ENCODE results near the gene SEC23A.
"Not testable (repeated sequence)": the region's sequence is repeated elsewhere in the genome, so short reads cannot be mapped to it uniquely, and the experiment has no call there.

Gene SEC23A

DNA sequence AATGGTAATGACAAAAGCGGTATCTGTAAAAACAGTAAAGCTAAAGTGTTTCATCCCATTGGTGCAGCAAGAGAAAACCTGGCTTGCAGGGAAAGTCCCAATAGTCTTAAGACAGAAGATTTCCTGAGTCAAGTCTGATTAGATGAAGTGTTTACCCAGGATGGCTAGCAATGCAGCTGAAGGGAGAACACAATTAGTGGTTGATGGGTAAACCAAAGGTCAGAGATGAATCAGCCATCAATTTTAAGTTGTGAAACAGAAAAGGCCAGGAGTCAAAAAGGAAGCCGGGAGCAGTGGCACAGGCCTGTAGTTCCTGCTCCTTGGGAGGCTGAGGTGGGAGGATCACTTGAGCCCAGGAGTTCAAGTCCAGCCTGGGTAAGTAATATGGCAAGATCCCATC lies 52.6 kb downstream of the SEC23A start:
- no peaks in the 10 kb centered on the region for H3K9me3 ChIP-seq (ENCODE audit: control insufficient read depth, insufficient read depth, low read depth, low read length)
- no peaks in the 10 kb centered on the region for H3K4me1 ChIP-seq (ENCODE audit: control insufficient read depth, insufficient read depth, low read length)
- no peak overlapping the region for H3K27ac ChIP-seq (ENCODE audit: extremely low read depth, low read depth, low read length)
- no peak overlapping the region for H3K4me3 ChIP-seq (ENCODE audit: low read depth, low read length)
- POLR2A ChIA-PET: no interaction called here
- peaks cover 58 to 84% of the 10 kb centered on the region in 2 experiments for H3K36me3 ChIP-seq (ENCODE audit: control insufficient read depth in 2 of 2, insufficient read depth in 1 of 2, low read length in 2 of 2)
- TF ChIP-seq ZBTB21 (tag by site-specific recombination; IDR thresholded peaks at IDR 0.05): no peak
- no peak for TF ChIP-seq ZNF274 (IDR thresholded peaks at IDR 0.05; ENCODE audit: low read length)
- no peak for TF ChIP-seq ZNF274 (tag by site-specific recombination; IDR thresholded peaks at IDR 0.05; ENCODE audit: borderline replicate concordance)
- TF ChIP-seq ZNF184 (tag by site-specific recombination; IDR thresholded peaks at IDR 0.05): no peak
- no peak for TF ChIP-seq ZNF112 (tag by site-specific recombination; IDR thresholded peaks at IDR 0.05)
- no peak for TF ChIP-seq KLF1 (tag by site-specific recombination; IDR thresholded peaks at IDR 0.05)
- CTCF ChIA-PET: interaction anchor here (0.9 kb wide), 1 partner anchor 16 kb away, joined by 5 read pairs; no protein-coding TSS in a partner anchor

DNA sequence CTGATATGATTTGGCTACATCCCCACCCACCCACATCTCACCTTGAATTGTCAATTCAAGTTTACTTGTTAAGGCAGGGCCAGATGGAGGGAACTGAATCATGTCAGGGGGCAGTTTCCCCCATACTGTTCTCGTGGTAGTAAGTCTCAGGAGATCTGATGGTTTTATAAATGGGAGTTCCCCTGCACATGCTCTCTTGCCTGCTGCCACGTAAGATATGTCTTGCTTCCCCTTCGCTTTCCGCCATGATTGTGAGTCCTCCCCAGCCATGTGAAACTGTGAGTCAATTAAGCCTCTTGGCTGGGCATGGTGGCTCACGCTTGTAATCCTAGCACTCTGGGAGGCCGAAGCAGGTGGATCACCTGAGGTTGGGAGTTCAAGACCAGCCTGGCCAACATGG lies 57.1 kb downstream of the SEC23A start:
- H3K4me1 ChIP-seq (ENCODE audit: control insufficient read depth, insufficient read depth, low read length); H3K9me3 ChIP-seq (ENCODE audit: control insufficient read depth, insufficient read depth, low read depth, low read length); POLR2A ChIA-PET; H3K27ac ChIP-seq (ENCODE audit: extremely low read depth, low read depth, low read length); CTCF ChIA-PET; H3K4me3 ChIP-seq (ENCODE audit: low read depth, low read length): not testable (repeated sequence)
- H3K36me3 ChIP-seq (ENCODE audit: control insufficient read depth in 2 of 2, insufficient read depth in 1 of 2, low read length in 2 of 2): peaks cover 50 to 63% of the 10 kb centered on the region in 2 experiments

DNA sequence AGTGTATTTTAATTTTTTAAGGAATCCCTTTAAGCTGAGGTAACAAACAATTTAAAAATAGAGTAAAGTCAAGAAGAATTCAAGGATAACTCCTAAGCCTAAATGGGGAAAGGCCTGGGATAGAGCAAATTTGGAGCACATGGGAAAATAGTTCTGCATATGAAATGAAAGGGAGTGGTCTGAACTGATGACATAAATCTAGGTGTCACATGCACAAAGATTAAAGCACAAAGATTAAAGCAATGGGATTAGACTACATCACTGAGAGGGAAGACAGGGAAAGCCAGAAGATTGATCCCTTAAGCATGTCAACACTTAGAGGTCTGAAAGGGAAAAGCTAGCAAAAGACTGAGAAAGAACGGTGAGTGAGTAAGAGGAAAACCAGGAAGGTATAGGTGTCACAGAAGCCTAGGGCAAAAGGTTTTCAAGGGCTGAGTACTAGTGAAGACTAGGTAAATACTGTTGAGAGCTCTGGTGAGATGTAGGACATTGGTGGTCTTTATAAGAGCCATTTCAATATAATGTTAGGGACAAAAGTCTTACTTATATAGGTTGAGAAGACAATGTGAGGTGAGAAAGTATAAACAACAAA lies 59.6 kb downstream of the SEC23A start:
- ChIA-PET POLR2A (no interaction called here), CTCF (interaction anchor here (1.0 kb wide), 1 partner anchor 9 kb away, joined by 6 read pairs; no protein-coding TSS in a partner anchor)
- peaks cover 50 to 71% of the 10 kb centered on the region in 2 experiments for H3K36me3 ChIP-seq (ENCODE audit: control insufficient read depth in 2 of 2, insufficient read depth in 1 of 2, low read length in 2 of 2)
- no peak overlapping the region for H3K27ac ChIP-seq (ENCODE audit: extremely low read depth, low read depth, low read length)
- no peaks in the 10 kb centered on the region for H3K9me3 ChIP-seq (ENCODE audit: control insufficient read depth, insufficient read depth, low read depth, low read length)
- no peak for TF ChIP-seq SP7 (tag by site-specific recombination; IDR thresholded peaks at IDR 0.05)
- 0 out of 2 replicates have a peak, but pooled peaks have one; percentile 4 for TF ChIP-seq PRDM1 (tag by site-specific recombination; IDR thresholded peaks at IDR 0.05)
- H3K4me1 ChIP-seq (ENCODE audit: control insufficient read depth, insufficient read depth, low read length): no peaks in the 10 kb centered on the region
- H3K4me3 ChIP-seq (ENCODE audit: low read depth, low read length): no peak overlapping the region

DNA sequence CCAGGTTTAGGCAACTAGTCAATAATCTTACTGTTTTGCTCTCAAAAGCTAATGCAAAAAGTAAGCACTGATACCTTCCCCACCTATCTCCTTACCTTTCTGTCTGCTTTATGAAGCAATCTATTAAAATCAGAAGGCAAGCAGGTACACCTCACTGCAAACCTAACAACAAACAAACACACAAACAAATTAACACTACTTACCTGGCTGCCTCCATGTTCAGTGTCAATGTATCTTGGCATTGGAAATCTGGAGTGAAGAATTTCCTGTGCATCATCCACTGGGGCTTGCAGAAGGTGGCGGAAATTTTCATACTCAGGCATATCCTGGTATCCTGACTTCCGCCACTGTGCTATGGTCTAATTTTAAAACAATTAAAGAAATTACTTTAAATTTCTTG lies 62.5 kb downstream of the SEC23A start:
- POLR2A ChIA-PET: no interaction called here
- Histone ChIP-seq H3K27ac (ENCODE audit: extremely low read depth, low read depth, low read length) (no peak overlapping the region), H3K4me3 (ENCODE audit: low read depth, low read length) (no peak overlapping the region), H3K4me1 (ENCODE audit: control insufficient read depth, insufficient read depth, low read length) (no peaks in the 10 kb centered on the region), H3K9me3 (ENCODE audit: control insufficient read depth, insufficient read depth, low read depth, low read length) (no peaks in the 10 kb centered on the region), H3K36me3 (ENCODE audit: control insufficient read depth in 2 of 2, insufficient read depth in 1 of 2, low read length in 2 of 2) (peaks cover 50 to 70% of the 10 kb centered on the region in 2 experiments)
- CTCF ChIA-PET: no interaction called here
- TF ChIP-seq ZNF791 (tag by site-specific recombination; IDR thresholded peaks at IDR 0.05) (no peak), ZNF423 (tag by site-specific recombination; IDR thresholded peaks at IDR 0.05) (no peak), ZBTB21 (tag by site-specific recombination; IDR thresholded peaks at IDR 0.05) (no peak), ZNF837 (tag by site-specific recombination; IDR thresholded peaks at IDR 0.05) (no peak), ZNF292 (tag by site-specific recombination; IDR thresholded peaks at IDR 0.05; ENCODE audit: borderline replicate concordance, low read depth) (no peak), KLF8 (tag by site-specific recombination; IDR thresholded peaks at IDR 0.05) (no peak), ZNF530 (tag by site-specific recombination; IDR thresholded peaks at IDR 0.05; ENCODE audit: low read depth) (no peak), ZNF114 (tag by site-specific recombination; IDR thresholded peaks at IDR 0.05) (no peak), ZBTB7A (tag by site-specific recombination; IDR thresholded peaks at IDR 0.05; ENCODE audit: low read depth) (no peak), OVOL3 (tag by site-specific recombination; IDR thresholded peaks at IDR 0.05) (no peak), ZNF391 (tag by site-specific recombination; IDR thresholded peaks at IDR 0.05; ENCODE audit: borderline replicate concordance, low read depth) (no peak), ZNF776 (tag by site-specific recombination; IDR thresholded peaks at IDR 0.05; ENCODE audit: borderline replicate concordance) (no peak), ZNF302 (tag by site-specific recombination; IDR thresholded peaks at IDR 0.05; ENCODE audit: low read depth) (no peak), SCRT2 (tag by site-specific recombination; IDR thresholded peaks at IDR 0.05) (no peak), KLF7 (tag by site-specific recombination; IDR thresholded peaks at IDR 0.05; ENCODE audit: borderline replicate concordance) (no peak)
- TF ChIP-seq, protein P1, sequence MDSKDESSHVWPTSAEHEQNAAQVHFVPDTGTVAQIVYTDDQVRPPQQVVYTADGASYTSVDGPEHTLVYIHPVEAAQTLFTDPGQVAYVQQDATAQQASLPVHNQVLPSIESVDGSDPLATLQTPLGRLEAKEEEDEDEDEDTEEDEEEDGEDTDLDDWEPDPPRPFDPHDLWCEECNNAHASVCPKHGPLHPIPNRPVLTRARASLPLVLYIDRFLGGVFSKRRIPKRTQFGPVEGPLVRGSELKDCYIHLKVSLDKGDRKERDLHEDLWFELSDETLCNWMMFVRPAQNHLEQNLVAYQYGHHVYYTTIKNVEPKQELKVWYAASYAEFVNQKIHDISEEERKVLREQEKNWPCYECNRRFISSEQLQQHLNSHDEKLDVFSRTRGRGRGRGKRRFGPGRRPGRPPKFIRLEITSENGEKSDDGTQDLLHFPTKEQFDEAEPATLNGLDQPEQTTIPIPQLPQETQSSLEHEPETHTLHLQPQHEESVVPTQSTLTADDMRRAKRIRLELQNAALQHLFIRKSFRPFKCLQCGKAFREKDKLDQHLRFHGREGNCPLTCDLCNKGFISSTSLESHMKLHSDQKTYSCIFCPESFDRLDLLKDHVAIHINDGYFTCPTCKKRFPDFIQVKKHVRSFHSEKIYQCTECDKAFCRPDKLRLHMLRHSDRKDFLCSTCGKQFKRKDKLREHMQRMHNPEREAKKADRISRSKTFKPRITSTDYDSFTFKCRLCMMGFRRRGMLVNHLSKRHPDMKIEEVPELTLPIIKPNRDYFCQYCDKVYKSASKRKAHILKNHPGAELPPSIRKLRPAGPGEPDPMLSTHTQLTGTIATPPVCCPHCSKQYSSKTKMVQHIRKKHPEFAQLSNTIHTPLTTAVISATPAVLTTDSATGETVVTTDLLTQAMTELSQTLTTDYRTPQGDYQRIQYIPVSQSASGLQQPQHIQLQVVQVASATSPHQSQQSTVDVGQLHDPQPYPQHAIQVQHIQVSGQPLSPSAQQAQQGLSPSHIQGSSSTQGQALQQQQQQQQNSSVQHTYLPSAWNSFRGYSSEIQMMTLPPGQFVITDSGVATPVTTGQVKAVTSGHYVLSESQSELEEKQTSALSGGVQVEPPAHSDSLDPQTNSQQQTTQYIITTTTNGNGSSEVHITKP (tag by site-specific recombination; IDR thresholded peaks at IDR 0.05): no peak

Measured in HEK293 (cell line).